ENCODE data around the gene ATP1A3.

The ATP1A3 gene

DNA sequence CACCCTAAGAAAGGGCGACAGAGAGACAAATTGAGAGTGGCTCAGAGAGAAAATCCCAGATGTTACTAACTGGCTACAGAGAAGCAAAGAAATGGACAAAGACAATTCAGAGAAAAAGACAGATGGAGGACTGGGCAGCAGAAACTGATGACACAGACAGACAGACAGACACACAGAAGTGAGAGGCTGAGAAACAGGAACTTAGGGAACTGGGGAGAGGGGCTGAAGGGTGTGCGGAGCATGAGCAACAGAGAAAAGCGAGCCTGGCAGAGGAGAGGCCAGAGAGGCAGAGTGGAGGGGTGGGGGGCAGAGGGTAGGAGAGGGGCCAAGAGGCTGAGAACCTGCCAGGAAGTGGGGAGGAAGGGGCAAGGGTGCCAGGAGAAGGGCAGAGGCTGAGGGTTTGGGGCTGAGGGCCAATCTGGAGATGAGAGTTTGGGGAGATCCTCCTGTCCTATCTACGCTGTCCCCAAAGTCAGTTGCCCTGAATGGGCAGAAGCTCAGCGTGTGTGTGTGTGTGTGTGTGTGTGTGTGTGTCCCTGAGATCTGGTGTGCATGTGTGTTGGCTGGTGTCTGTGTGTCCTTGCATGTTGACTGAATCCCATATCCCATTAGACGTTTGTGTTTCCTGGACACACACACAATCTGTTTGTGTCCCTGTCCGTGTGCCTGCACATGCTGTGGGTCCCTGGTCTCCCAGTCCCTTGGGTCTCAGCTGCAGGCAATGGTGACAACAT is 60.2 kb downstream of the ATP1A3 start:
- no peak for DNase-seq (ENCODE audit: low read depth)
- H3K4me3 ChIP-seq (ENCODE audit: low read depth, low read length), result no peak overlapping the region

DNA sequence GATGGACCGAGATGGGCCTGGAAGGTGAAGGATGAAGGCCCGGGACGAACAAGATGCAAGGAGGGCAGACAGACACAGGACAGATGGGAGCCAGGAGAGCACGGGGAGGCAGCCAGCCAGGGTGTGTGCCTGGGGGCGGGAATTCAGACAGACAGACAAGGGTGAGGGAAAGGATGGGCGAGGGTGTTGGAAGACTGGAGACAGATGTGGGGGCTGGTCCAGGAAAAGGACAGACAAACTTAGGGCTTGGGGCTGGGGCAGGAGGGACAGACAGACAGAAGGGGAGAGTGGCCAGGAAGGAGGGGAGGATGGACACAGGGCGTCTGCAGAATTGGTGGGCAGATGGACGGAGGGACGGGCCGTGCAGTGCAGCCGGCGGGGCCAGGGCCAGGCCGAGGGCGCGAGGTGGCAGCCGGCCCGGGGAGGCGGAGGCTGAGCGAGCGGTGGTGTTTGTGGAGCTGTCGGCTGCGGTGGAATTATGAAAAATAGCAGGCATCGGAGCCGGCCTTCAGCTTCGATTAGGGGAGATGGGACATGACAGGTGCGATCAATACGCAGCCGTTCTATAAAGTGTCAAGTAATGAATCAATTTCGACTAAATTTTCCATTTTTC is 61.2 kb downstream of the ATP1A3 start:
- H3K4me3 ChIP-seq (ENCODE audit: low read depth, low read length), result no peak overlapping the region
- no peak for DNase-seq (ENCODE audit: low read depth)

DNA sequence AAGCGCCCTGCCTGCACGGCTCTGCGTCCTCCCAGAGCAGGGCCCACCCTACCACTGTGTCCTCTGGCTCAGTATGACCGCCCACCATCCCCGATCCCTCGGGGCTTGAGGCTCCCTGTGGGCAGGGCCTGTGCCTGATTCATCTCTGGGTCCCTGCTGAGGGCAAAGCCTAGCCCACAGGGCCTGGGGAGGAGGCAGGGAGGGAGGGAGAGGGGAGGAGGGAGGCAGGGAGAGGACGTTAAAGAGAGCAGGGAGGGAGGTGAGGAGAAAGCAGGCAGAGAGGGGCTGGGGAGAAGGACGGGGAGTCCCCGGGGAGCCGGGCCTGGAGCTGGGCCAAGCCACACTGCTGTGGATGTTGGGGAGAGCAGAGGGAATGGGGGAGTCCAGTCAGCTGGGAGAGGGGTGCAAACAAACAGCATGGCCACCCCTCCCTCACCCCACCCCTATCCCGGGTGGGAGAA is 61.7 kb downstream of the ATP1A3 start:
- no peak for DNase-seq (ENCODE audit: low read depth)
- no peak overlapping the region for H3K4me3 ChIP-seq (ENCODE audit: low read depth, low read length)

DNA sequence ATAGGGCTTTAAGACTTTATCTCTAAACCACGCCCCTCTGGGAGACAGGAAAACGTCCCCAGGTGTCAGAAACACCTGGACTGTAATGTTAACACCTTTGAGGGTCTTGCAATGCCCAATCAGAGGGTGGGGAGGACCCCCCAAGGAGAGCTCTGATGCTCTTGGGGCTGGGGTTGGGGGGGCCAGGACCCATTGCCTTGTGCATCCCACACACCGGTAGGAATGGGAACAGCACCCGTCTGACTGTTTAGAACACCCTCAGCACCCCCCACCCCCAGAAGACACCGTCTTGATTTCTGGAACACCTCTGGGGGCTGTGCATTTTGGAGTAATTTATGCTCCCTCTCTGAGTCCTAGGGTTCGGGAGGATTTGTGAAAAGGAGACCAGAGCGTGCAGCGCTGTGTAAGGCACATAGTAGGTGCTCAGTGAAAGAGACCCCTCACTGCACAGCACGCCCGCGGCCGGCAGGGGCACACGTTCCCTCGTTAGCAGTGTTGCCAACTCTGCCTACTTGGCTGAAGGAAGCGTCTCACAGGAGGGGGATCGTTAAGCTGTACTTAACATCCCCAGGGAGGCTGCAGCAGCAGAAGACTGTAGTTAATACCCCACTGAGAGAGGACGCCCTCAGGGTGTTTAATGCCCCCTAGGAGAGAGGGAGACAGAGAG is 63.0 kb downstream of the ATP1A3 start:
- H3K4me3 ChIP-seq (ENCODE audit: low read depth, low read length), result no peak overlapping the region
- no peak for DNase-seq (ENCODE audit: low read depth)

DNA sequence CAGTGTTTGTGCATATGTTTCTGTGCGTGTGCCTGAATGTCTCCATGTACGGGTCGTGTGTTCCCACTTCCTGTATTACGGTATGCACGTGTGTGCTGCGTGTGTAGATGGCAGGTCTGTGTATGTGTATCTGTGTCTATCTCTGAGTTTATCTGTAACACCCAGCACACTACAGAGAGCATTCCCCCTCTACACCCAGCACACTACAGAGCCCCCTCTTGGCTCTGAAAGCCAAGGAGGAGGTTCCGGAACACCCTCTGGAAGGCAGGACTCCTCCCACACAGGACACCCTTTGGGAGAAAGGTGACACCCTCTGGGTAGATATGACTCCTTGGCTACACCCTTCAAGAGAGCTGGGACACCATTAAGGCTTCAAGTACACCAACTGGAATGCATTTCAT is 63.7 kb downstream of the ATP1A3 start:
- DNase-seq (ENCODE audit: low read depth), result no peak
- no peak overlapping the region for H3K4me3 ChIP-seq (ENCODE audit: low read depth, low read length)

DNA sequence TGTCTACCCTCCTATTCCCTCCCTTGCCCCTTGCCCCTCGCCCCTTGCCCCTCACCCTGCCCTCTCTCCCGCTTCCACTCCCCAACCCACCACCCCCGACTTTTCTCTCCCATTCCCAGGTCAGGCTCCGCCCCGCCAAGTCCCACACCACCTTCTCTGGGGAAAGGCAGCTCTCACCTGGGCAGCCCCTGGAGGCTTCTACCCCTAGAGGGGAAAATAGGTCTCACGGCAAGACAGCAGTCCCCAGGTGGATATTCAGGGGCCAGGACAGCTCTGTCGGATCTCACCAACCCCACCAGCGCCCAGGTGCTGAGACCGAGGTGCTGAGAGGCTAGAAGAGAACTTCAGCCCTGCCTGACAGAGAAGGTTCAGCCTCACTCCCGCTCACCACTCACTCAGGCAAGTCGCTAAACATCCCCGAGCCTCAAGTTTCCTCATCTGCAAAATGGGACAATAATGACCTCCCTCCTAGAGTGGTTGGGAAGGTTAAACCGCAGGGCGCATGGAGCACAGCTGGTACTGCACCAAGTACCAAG is 64.4 kb downstream of the ATP1A3 start:
- H3K4me3 ChIP-seq (ENCODE audit: low read depth, low read length), result no peak overlapping the region
- no peak for DNase-seq (ENCODE audit: low read depth)

DNA sequence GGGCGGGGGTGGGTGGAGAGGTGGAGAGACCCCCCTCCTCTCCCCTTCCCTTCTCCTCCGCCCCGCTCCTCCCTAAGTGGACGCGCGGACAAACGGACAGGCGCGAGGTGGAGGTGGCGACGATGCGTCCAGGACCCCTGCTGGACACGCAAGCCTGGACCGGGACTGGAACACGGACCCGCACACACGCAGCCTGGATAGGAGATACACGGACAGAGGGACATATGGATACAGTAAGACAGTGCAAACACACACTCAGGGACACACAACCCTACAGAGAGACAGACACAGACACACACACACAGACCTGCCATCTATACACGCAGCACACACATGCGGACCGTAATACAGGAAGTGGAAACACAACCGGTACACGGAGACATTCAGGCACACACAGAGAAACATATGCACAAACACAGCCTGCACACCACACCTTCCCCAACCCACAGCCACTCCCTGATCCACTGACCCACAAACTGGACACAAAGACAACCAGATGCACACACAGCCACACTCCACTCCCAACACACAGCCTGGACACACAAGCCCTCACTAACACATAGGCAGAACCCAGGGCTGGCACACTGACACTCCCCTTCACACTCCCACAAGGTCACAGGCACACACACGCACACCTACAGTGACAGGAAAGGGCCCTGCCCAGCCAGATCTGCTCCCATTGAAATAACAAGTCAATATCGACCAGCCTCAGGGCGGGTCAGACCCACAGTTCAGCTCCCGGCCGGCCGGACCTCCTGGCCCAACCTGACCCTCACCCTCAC is 65.1 kb downstream of the ATP1A3 start:
- DNase-seq (ENCODE audit: low read depth), result no peak
- H3K4me3 ChIP-seq (ENCODE audit: low read depth, low read length), result peak overlapping the region; percentile 44

DNA sequence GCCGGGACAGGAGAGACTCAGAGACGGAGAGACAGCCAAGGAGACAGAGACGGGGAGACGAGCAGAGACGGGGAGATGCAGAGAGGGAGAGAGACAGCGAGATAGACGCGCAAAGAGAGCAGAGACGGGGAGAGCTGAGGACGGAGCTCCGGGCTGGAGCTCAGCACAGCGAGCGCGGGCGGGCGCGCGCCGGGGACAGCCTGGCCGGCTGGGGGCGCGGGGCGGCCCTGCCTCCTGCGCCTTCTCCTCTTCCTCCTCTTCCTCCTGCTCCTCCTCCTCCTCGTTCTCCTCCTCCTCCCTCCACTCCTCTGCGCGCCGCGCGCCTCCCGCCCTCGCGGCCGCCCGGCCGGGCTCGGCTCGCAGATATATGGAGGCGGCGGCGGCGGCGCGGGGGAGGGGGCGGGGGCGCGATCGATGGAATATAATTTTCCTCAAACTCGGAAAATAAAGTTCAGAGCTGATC is 65.8 kb downstream of the ATP1A3 start, which contains the start of gene ERFL:
Gene ERFL (minus strand): TSS at position 229 of the 463 bp plus-strand sequence. CDS start 15,530 bp downstream, outside the sequence.
- peak within 1 kb of the TSS; percentile 44 for H3K4me3 ChIP-seq (ENCODE audit: low read depth, low read length)
- no peak for DNase-seq (ENCODE audit: low read depth)

DNA sequence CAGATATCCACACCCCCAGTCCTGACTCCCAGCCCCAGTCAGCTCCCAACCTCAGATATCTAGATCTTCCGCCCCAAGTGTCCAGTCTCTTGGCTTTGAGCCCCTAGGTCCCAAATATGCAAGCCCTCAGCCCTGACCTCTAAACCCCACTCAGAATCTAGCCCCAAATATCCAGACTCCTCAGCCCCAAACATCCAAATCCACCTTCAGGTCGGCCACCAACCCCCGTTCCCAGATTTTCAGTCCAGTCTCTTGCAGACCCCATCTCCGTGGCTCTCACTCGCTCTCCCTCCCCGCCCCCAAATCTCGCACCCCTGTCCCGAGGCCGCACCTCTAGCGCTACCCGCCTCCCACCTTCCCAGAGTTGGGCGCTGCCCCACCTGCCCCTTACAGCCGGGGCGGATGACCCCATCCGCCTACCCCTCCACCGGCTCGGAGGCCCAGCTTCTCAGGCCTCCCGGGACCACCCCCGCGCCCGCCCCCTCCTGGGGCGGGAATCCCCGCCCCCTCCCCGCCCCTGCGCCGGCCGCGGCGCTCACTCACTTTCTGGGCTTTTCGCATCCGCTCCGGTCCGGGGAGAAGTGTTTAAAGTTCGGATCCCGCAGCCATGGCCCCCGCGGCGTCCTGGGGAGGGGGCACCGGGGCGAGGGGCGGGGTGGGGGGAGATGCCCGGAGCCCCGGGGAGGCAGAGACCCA is 66.4 kb downstream of the ATP1A3 start:
- no peak for DNase-seq (ENCODE audit: low read depth)
- H3K4me3 ChIP-seq (ENCODE audit: low read depth, low read length), result peak overlapping the region; percentile 44

DNA sequence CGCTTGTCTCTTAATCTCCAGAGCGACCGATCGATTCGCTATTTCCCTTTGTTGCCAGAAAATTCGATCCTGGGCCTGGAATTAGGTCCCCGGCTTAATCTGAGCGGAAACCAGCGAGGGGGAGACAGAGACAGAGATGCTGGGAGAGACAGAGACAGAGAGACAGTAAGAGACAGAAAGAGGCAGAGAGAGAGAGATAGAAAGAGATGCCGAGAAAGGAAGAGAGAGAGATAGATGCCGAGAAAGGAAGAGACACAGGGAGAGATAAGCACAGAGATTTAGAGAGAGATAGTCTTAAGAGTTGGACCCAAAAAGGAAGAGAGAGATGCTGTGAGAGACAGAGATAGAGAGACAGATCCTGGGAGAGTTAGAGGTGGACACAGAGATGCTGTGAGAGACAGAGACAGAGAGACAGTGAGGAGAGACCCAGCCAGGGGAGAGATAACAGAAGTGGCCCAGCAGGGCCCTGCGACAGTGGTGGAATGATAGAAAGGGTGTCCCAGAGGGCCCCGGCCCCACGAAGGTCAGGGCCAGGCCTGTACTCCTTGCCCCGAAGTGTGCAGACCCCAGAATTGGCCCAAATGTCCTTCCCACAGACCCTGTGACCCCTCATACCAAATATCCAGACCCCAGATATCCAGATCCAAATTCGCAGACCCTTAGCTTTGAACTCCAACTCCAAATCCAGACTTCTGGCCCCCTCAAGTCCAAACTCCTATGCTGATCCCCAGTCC is 67.1 kb downstream of the ATP1A3 start:
- DNase-seq (ENCODE audit: low read depth), result no peak
- H3K4me3 ChIP-seq (ENCODE audit: low read depth, low read length), result no peak overlapping the region

DNA sequence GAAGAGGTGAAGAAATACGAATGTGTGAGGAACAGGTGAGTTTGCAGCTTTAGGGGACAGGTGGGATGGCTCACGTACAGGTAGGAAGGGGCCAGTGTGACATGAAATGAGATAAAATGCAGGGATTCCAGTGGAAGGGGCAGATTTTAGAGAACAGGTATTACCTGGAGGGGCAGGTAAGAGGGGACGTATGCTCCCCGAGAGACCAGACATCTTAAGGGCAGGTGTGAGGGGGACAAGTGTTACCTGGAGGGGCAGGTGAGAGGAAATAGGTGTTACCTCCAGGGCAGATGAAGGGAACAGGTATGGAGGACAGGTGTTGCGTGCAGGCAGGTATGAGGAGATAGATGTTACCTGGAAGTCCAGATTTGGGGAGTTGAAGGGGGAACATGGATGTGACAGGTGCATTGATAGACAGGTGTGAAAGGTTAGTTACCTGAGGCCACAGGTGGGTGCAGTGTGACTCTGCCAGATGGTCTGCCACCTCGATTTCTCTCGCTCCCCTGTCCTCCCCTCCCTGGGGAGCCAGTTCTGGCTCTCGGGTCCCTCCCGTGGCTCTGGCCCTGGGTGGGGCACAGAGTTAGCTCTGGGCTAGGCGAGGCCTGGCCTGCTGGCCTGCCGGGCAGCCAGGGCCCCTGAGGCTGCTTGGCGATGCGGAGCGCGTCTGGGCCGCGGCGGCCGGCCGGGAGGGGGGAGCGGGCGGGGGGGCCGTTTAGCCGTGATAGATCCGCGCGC is 67.8 kb downstream of the ATP1A3 start:
- no peak for DNase-seq (ENCODE audit: low read depth)
- no peak overlapping the region for H3K4me3 ChIP-seq (ENCODE audit: low read depth, low read length)

DNA sequence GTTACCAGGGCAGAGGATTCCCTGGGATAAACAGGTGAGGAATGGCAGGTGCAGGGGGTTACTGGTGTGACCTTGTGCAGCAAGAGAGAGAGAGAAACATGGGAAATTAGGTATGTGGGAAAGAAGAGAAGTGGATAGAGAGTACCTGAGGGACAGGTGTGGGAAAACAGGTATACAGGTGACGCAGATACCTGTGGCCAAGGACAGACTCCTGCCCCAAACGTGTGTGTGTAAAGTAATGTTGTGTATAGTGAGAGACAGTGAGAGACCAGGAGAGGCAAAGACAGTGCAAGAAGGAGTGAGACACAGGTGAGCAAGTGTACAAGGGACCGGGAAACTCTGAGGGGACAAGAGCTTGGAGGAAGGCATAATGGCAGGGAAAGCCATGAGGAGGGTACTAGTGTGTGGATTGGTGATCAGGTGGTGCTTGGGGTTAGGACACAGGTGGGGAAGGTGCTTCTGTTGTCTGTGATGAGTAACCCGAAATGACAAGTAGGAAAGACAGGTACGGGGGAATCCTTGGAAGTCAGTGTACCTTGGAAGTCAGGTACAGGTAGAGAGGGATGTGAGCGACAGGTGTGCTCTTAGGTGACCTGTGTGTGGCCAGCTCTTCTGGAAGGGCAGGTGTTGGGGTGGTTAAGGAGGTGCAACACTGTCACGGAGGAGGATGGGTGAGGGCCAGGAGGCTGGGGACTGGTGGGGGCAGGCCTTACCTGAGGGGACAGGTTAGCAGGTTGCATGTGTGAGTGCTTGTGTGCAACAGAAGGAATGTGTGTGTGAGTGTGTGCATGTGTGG is 68.6 kb downstream of the ATP1A3 start:
- H3K4me3 ChIP-seq (ENCODE audit: low read depth, low read length), result no peak overlapping the region
- no peak for DNase-seq (ENCODE audit: low read depth)

DNA sequence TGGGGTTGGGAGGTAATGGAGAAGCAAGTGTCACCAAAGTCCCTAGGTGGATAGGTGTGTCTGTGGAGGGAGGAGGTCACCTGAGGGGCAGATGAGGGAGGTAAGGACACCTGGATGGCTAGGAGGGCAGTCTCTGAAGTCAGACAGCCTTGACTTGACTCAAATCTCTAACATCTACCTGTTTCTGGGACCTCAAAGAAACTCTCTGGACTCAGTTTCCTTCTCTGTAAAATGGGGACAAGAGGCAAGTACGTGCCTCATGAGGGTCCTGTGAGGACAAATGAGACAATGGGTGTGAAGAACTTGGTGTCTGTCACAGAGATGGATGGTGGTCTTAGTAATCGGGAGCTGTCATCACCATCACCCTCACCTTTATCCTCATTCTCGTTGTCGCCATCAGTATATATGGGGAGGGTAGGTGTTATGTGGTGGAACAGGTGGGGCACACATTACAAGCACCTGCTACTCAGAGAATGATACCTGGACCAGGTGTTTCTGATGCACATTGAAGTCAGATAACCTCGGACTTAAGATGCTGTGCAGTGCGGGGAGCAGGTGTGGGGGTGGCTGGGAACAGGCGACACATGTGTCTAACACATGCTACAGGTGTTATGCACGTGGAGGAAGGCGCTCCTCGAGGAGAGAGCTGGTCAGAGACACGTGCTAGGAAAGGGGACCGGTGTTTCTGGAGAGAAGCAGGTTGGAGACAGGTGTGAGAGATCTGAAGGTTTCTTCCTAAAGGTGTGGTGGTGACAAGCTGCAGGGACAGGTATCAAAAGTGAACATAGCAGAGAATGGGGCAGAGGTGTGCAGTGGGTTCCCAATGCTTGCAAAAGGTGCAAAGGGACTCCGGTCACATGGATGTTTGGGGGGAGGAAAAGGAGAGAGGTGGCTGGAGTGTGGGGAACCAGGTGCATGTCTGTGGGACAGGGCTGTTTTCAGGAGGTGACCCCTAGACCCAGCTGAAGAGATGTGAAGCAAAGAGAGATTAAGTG is 69.6 kb downstream of the ATP1A3 start:
- no peak overlapping the region for H3K4me3 ChIP-seq (ENCODE audit: low read depth, low read length)
- no peak for DNase-seq (ENCODE audit: low read depth)

DNA sequence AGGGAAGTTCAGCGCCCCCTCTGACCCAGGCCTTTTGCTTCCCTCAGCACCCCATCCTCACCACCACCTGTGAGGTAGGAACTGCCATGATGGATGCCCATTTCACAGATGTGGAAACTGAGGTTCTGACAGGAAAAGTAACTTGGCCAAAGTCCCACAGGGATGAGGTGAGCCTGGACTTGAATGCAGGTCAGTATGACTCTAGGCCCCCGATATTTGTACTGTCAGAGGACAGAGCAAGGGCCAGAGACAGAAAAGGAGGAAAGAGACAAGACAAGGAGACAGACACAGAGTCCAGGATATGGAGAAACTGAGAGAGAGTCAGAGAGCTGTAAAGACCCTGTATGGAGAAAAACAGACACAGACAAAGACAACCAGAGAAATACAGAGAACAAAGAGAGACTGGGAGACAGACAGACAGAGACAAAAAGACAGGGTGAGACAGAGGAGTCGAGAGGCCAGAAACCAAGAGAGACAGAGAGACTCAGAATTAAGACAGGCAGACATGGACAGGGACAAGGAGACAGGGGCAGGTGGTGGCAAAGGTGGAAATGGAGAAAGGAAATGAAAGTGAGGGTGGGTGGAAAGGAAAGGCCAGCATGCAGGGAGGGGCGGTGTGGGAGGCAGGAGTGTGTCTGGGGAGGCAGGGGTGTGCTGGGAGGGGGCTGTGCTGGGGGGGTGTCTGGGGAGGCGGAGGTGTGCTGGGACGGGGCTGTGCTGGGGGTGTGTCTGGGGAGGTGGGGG is 70.8 kb downstream of the ATP1A3 start:
- H3K4me3 ChIP-seq (ENCODE audit: low read depth, low read length), result no peak overlapping the region
- no peak for DNase-seq (ENCODE audit: low read depth)

DNA sequence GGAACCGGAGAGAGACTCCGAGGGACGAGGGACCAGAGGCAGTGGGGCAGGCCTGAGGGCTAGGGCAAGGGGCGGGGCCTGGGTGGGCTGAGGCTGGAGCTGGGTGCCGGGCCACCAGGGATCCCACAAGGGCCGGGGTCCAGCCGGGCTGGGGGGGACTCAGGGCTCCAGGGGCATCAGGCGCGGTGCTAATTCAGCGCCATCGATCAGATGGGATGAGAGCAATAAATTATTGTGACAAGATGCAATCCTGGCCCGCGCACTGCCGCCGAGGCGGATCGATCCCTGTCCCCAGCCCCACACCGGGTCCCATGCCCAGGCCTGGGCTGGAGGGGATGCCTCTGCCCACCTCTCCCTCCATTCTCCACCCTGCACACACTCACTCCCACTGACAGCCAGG is 71.4 kb downstream of the ATP1A3 start:
- no peak for DNase-seq (ENCODE audit: low read depth)
- H3K4me3 ChIP-seq (ENCODE audit: low read depth, low read length), result no peak overlapping the region
